GM12872 (cell line): Measurements from ENCODE around the gene DDRGK1.

Source experiments
- TF ChIP-seq, protein P1 (sequence below): IDR thresholded peaks from 3 replicates; pipeline ENCODE4 v1.5.1; 2011; ENCODE audit warnings: low read depth, mild to moderate bottlenecking, low read length, moderate library complexity; ENCODE audit not compliant: insufficient read depth

The DDRGK1 gene

DNA sequence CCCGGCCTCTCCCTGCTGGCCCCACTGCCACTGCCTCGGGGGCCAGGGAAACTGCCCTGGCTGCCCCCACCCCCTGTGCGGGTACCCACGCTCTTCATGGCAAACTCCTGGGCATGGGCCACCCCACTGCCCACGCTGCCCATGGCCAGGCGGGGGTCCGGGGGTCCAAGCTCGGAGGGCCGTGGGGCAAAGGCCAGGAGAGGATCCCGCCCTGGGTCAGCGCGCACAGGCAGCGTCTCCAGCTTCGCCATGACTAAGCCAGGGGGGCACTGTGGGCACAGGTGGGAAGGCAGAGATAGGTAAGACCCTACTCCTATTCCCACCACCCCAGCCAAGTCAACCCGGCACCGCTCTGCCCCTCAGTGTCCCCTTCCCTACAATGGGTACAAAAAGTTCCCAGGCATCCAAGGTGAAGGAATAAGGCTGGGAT lies 37.6 kb downstream of the DDRGK1 start:
- TF ChIP-seq, protein P1, sequence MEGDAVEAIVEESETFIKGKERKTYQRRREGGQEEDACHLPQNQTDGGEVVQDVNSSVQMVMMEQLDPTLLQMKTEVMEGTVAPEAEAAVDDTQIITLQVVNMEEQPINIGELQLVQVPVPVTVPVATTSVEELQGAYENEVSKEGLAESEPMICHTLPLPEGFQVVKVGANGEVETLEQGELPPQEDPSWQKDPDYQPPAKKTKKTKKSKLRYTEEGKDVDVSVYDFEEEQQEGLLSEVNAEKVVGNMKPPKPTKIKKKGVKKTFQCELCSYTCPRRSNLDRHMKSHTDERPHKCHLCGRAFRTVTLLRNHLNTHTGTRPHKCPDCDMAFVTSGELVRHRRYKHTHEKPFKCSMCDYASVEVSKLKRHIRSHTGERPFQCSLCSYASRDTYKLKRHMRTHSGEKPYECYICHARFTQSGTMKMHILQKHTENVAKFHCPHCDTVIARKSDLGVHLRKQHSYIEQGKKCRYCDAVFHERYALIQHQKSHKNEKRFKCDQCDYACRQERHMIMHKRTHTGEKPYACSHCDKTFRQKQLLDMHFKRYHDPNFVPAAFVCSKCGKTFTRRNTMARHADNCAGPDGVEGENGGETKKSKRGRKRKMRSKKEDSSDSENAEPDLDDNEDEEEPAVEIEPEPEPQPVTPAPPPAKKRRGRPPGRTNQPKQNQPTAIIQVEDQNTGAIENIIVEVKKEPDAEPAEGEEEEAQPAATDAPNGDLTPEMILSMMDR = no peak

DNA sequence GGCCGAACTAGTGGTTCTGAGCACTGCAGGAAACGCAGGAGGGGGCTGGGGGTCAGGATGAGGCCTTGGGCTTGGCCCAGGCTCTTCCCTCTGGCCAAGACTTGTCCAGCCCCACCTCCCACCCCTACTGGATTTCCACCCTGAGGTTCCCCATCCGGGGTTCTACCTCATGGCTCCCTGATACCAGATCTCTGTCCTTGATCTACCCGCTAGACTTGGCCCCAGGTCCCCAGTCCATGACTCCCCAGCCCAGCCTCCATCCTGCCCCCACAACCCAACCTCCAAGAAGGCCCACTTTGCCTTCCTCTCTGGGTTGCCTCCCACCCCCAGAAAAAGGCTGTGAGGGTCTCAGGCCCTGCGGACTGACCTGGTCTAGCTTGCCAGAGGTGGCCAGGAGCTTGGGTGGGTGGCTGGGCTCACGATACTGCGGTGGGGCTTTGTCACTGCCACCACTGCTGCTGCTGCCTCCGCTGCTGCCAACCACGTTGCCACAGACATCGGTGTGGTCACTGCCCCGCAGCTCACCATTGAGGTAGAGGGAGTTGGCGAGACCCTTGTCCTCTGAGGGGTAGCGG lies 38.1 kb downstream of the DDRGK1 start:
- TF ChIP-seq, protein P1 = no peak

DNA sequence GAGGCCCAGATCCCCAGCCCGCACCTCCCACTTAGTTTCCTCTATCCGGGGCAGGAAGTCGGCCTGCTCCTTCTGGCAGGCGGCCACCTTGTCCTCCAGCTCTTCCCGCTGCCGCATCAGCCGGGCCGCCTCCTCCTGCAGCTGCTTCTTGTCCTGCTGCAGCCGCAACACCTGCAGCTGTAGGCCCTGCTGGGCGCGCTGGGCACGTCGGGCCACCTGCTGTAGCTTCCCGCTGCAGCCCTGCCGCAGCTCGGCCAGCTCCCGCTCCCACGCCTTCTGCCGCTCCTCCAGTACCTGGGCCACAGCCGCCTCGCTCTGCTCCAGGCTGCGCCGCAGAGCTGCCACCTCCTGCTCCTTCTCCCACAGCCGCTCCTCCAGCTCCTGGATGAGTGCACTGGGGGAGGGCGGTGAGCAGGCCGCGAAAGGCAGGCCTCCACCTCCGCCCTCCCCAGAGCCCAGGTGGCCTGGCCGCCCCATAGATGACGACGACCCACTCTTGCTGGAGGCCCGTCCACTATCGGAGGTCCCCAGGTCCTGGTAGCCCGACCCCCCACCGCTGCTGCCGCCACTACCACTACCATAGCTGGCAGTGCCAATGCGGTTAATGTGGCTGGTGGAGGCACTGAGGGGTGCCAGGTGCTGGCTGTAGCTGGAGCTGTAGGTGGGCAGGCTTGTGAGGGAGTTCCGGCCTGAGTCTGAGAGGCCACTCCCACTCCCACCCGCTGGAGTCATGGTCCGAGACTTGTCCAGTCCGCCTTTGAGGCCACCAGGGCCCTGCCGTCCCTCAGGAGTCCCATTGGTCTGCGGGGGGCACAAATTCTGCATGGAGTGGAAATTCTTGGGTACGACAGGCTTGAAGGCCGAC lies 38.8 kb downstream of the DDRGK1 start:
- TF ChIP-seq, protein P1 = no peak

DNA sequence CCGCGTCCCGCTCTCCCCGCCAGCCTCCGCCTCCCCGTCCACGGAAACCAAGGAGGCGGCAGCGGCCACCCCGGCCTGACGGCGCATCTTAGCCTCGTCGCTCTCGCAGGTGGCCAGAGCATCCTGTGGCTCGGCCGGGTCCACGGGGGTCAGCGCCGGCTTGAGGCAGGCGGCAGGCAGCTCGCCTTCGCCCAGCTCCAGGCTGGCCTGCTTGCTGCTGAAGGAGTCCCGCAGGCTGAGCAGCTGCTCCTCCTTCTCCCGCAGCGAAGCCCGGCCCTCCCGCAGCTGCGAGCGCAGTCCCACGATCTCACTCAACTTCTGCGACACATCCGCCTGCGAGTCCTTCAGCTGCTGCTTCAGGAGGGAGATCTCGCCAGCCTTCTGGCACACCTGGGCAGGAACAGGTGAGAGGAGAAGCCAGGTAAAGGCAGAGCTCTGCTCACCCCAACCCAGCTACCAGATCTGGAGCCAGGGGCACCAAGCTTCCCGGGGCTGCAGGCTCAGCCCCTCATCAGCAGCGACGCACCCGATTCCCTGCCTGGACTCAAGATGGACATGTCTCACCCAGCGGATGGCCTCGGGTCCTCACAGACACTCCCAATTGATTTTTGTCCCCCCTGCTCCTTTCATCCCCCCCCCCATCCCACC lies 39.6 kb downstream of the DDRGK1 start:
- TF ChIP-seq, protein P1 = no peak

DNA sequence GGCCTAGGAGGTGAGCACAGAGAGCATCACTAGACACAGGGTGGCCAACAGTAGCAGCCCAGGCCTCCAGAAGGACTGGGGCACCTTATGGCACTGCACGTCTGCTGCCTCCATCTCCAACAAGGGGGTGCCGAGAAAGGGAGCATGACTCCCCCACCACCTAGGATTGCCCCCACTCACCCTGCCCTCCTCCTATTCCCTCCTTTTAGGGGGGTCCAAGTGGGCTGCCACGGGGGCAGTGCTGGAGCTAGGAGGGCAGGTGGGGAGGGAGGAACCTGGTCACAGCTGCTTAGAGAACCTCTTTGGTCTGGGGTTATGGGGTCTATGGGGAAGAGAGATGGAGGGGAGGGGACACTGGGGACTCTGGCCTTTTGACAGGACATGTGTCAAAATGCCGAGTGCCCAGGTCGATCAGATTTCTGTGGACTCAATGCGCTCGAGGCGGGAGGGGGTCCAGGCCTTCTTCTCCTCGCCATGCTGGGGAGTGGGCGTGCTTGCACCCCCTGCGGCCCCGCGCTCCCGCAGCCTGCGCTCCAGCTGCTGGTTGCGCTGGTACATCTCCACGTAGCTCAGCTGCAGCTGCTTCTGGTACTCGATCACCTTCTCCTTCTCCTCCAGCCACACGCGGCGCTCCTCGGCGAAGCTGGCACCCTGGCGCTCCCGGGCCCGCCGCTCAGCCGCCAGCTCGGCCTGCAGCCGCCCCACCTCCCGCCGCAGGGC lies 40.3 kb downstream of the DDRGK1 start:
- TF ChIP-seq, protein P1 = no peak

DNA sequence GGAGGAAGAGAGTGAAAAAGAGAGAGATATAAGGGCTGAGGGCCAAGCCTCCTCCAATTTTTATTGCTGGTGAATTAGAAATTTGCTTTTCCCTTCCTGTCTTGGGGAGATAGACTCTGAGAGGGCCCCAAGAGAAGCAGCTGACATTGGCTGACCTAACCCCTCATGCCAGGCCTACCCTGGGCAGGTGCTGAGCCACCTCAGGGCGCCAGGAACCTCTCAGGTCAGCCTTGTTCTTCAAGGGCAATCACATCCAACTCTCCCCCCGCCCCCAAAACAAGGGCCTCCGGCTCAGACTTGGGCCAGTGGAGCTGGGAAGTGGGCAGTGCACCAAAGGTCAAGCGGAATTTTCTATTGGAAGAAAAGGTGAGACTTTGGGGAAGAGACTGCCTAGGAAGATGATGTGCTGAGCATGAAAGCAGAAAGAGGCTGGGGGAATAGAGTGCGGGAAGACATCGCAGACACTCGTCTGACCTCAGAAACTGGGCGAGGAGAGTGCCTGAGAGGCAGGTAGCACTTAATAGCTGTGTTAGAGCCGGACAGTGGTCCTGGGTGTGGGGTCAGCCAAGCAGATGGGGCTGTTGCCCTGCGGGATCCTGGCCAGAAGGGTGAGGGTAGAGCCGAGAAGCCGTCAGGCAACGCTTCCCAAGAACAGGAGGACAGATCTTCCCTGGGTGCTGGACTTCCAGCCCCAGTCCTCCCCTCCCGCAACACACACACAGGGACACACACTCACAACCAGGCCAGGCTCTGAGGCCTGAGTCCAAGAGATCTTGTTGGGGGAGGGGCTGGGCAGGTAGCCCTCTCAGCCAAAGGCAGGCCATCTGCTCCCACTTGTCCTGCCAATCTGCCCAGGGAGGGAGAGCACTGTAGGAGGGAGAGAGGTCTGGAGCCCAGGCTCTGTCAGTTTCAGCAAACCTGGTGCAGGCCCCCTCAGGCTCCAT lies 41.1 kb downstream of the DDRGK1 start:
- TF ChIP-seq, protein P1 = no peak
